Heart left ventricle (tissue), 13 donors: ENCODE results near the gene PROSER2.

Experiments used
- CTCF ChIP-seq, 12 donors: fragments of 200-600 bp; sonication (generic) in 4 of 12; IDR thresholded peaks; one replicate each; pipeline versions ENCODE4 v1.5.0 to v1.8.0; 2018 to 2022; ENCODE audit warnings: antibody characterized with exemption in 12 of 12, mild to moderate bottlenecking in 5 of 12
- POLR2A ChIP-seq, 2 donors: fragments of 450-650 bp; IDR thresholded peaks; one replicate each; pipeline ENCODE4 v1.6.1; 2017; ENCODE audit warnings: antibody characterized with exemption in 2 of 2, mild to moderate bottlenecking in 2 of 2, moderate library complexity in 2 of 2
- donor health status: ischemic (EF 13 %, LVEDD 7.1; RV severe dilation, severe dysfunction).
- donor health status: DM: no; HTN: yes; CAD: no.
- donor health status: DM: no; HTN: no; CAD: no.
- donor health status: ischemic (EF 25% LVEDD 6.9; RV normal size, moderate dysfunction).
- donor health status: ischemic (EF 25% LVEDD 5.7; RV mildly dilated, moderate dysfunction).
- donor health status: ischemic (EF 35%, LVEDD 5.7; RV mildly dilated, moderate dysfunction).
- donor health status: nonischemic (EF 11% LVEDD 7.7; RV severe dilation, severe dysfunction).
- donor health status: DM: yes; HTN: yes; CAD: no.
- donor health status: PGD.
- donor health status: ischemic (EF 29% LVEDD 5.4; RV normal size, mild dysfunction).
- donor health status: nonischemic (EF 23%, LVEDD 6.1; RV moderate dilation, normal function).

GRCh38 chr10:11895108-11895466, 71.9 kb downstream of the PROSER2 start:
- TF ChIP-seq CTCF (IDR thresholded peaks at IDR 0.05), result no peak
- no peak for TF ChIP-seq POLR2A (IDR thresholded peaks at IDR 0.05)
